SK-N-SH (cell line): ENCODE measurements around the gene TBC1D1.

Experiments used
- CTCF ChIP-seq: fragments of 200-600 bp; sonication (generic); IDR thresholded peaks from 2 replicates; pipeline ENCODE4 v1.6.1; 2017; ENCODE audit warnings: antibody characterized with exemption, mild to moderate bottlenecking, moderate library complexity
- POLR2AphosphoS5 ChIP-seq: IDR thresholded peaks from 2 replicates; pipeline ENCODE4 v1.6.1; 2012; ENCODE audit warnings: low read depth, low read length
- RAD21 ChIP-seq: IDR thresholded peaks from 2 replicates; pipeline ENCODE4 v1.6.1; 2012; ENCODE audit warnings: mild to moderate bottlenecking, low read length
- RCOR1 ChIP-seq: fragments of 150-350 bp; IDR thresholded peaks from 2 replicates; pipeline ENCODE4 v1.6.1; 2017; ENCODE audit warnings: antibody characterized with exemption, low read length
- RFX5 ChIP-seq: IDR thresholded peaks from 2 replicates; pipeline ENCODE4 v1.6.1; 2012; ENCODE audit warnings: mild to moderate bottlenecking, improper control_type of control experiment, low read length
- TAF1 ChIP-seq: IDR thresholded peaks from 2 replicates; pipeline ENCODE4 v1.6.1; 2012; ENCODE audit warnings: low read depth, mild to moderate bottlenecking, low read length, moderate library complexity, borderline replicate concordance
- TEAD4 ChIP-seq: IDR thresholded peaks from 2 replicates; pipeline ENCODE4 v1.4.0; 2012; ENCODE audit warnings: mild to moderate bottlenecking, borderline replicate concordance; ENCODE audit not compliant: insufficient read depth

GRCh38 chr4:37953156-37953555 is 62.3 kb downstream of the TBC1D1 start:
- no peak for TF ChIP-seq RFX5
- TF ChIP-seq RCOR1, result no peak
- no peak for TF ChIP-seq TEAD4
- TF ChIP-seq RAD21, result no peak
- no peak for TF ChIP-seq TAF1
- TF ChIP-seq POLR2AphosphoS5, result no peak
- no peak for TF ChIP-seq CTCF
